Measurements from ENCODE around the gene IRGM.
A peak's percentile ranks its signal among the peaks of the same experiment; 100 is the strongest.
"Not testable (repeated sequence)": the region's sequence is repeated elsewhere in the genome, so short reads cannot be mapped to it uniquely, and the experiment has no call there.

IRGM gene, protein sequence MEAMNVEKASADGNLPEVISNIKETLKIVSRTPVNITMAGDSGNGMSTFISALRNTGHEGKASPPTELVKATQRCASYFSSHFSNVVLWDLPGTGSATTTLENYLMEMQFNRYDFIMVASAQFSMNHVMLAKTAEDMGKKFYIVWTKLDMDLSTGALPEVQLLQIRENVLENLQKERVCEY

DNA sequence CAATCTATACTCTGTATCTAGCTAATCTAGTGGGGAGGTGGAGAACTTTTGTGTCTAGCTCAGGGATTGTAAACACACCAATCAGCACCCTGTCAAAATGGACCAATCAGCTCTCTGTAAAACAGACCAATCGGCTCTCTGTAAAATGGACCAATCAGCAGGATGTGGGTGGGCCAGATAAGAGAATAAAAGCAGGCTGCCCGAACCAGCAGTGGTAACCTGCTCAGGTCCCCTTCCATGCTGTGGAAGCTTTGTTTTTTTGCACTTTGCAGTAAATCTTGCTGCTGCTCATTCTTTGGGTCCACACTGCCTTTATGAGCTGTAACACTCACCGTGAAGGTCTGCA is at the start of gene IRGM:
Gene IRGM (plus strand): TSS at position 214 of the 346 bp plus-strand sequence. CDS start 1,603 bp downstream, outside the sequence.
- H3K27ac ChIP-seq (ENCODE audit: low read length); H3K4me1 ChIP-seq (ENCODE audit: control insufficient read depth in 1 of 2, insufficient read depth in 2 of 2, low read length in 2 of 2); H3K9me3 ChIP-seq (ENCODE audit: control insufficient read depth in 1 of 2, low read length in 2 of 2); H3K27me3 ChIP-seq (ENCODE audit: low read depth, low read length); H3K36me3 ChIP-seq (ENCODE audit: control insufficient read depth in 1 of 2, insufficient read depth in 2 of 2, low read length in 2 of 2); H3K4me3 ChIP-seq (ENCODE audit: low read depth in 1 of 2, low read length in 2 of 2): not testable (repeated sequence)

DNA sequence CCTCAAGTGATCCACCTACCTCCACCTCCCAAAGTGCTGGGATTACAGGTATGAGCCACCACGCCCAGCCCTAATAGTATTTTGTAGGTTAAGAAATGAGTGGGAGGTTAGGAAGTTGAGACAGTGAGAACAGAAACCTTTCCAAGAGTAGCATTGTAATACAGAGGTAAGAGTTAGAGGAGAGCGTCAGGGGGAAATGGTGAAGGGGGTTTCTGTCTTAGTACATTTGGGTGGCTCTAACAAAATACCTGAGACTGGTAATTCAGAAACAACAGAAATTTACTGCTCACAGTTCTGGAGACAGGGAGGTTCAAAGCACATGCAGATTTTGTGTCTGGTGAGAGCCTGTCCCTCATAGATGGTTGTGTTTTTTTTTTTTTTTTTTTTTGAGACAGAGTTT is 48.9 kb upstream of the IRGM start:
- no peak overlapping the region for H3K27ac ChIP-seq (ENCODE audit: low read length)
- peaks cover 20 to 21% of the 10 kb centered on the region in 2 donors for H3K36me3 ChIP-seq (ENCODE audit: control insufficient read depth in 1 of 2, insufficient read depth in 2 of 2, low read length in 2 of 2)
- H3K4me3 ChIP-seq (ENCODE audit: low read depth in 1 of 2, low read length in 2 of 2): no peak overlapping the region
- H3K9me3 ChIP-seq (ENCODE audit: control insufficient read depth in 1 of 2, low read length in 2 of 2): no peaks in the 10 kb centered on the region
- H3K27me3 ChIP-seq (ENCODE audit: low read depth, low read length): no peaks in the 10 kb centered on the region
- no peaks in the 10 kb centered on the region for H3K4me1 ChIP-seq (ENCODE audit: control insufficient read depth in 1 of 2, insufficient read depth in 2 of 2, low read length in 2 of 2)

DNA sequence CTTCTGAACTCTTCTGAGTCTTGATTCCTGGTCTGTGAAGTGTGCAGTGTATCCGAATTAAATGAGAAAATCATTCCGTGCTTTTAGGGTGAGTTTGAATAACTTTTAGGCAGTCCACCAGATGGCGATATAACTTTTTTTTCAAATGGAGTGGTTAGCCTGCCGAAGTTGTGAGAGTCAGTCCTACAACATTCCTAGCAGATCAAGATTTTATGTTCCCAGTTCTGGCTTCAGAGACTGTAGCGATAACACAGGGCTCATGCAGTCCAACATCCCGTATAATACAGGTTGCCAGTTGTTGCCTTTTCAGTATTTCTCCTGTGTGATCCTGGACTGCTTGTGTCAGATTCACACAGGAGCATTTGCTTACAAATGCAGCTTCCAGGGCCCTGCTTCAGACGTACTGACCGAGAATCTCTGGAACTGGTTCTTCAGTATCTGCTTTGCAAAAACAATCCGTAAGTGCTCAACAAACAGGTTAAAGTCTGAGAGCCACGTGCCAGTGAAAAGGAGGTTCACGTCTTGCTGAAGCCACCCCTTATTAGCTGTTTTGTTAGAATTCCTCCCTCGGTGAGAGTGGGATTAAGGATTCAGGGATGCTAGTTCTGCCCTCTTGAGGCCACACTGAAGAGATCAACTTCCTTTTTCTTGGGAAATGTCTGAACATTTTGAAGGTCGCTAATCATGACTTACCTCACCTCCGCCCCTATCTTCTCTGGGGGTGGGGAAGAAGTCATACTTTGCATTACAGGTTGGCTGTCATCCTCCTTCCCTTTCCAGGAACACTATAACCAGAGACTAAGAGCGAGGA is 45.0 kb upstream of the IRGM start:
- Histone ChIP-seq H3K27me3 (ENCODE audit: low read depth, low read length) (no peaks in the 10 kb centered on the region), H3K4me1 (ENCODE audit: control insufficient read depth in 1 of 2, insufficient read depth in 2 of 2, low read length in 2 of 2) (no peaks in the 10 kb centered on the region), H3K36me3 (ENCODE audit: control insufficient read depth in 1 of 2, insufficient read depth in 2 of 2, low read length in 2 of 2) (peaks cover 7 to 13% of the 10 kb centered on the region in 2 donors), H3K27ac (ENCODE audit: low read length) (peak overlapping the region; percentile 20), H3K9me3 (ENCODE audit: control insufficient read depth in 1 of 2, low read length in 2 of 2) (no peaks in the 10 kb centered on the region), H3K4me3 (ENCODE audit: low read depth in 1 of 2, low read length in 2 of 2) (peak overlapping the region; percentile 56 to 61)

DNA sequence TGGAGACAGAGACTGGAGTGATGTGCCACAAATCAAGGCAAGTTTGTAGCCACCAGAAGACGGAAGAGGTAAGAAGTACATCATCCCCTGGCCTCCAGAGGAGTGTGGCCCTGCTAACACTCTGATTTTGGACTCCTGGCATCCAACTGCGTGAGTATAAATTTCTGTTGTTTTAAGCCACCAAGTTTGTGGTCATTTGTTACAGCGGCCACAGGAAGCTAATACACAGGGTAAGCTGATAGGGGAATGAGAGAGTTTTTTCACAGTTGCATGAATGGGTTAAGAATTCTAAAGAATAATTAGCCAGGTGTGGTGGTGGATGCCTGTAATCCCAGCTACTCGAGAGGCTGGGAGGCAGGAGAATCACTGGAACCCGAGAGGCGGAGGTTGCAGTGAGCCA is 41.9 kb upstream of the IRGM start:
- no peak overlapping the region for H3K27ac ChIP-seq (ENCODE audit: low read length)
- no peaks in the 10 kb centered on the region for H3K4me1 ChIP-seq (ENCODE audit: control insufficient read depth in 1 of 2, insufficient read depth in 2 of 2, low read length in 2 of 2)
- no peaks in the 10 kb centered on the region for H3K36me3 ChIP-seq (ENCODE audit: control insufficient read depth in 1 of 2, insufficient read depth in 2 of 2, low read length in 2 of 2)
- no peaks in the 10 kb centered on the region for H3K9me3 ChIP-seq (ENCODE audit: control insufficient read depth in 1 of 2, low read length in 2 of 2)
- no peak overlapping the region for H3K4me3 ChIP-seq (ENCODE audit: low read depth in 1 of 2, low read length in 2 of 2)
- H3K27me3 ChIP-seq (ENCODE audit: low read depth, low read length): no peaks in the 10 kb centered on the region

DNA sequence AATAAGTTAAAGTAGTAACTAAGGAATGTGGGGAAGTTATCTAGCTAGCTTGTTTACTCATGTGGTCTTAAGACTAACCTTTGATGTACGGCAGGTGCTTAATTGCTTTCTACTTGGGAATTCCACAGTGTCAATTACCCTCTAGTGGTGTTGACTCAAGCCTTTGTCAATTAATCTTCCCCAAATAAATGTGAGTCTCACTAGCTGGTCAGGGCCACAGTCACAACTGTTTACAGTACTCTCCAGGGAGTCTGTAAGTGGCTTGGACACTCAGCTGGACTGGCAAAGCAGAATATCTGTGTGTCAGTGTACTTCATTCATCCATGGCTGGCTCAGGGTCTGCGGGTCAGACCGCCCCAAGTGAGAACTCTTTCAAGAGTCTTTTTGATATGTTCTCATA is 37.0 kb upstream of the IRGM start:
- no peaks in the 10 kb centered on the region for H3K4me1 ChIP-seq (ENCODE audit: control insufficient read depth in 1 of 2, insufficient read depth in 2 of 2, low read length in 2 of 2)
- H3K27ac ChIP-seq (ENCODE audit: low read length): no peak overlapping the region
- no peaks in the 10 kb centered on the region for H3K27me3 ChIP-seq (ENCODE audit: low read depth, low read length)
- no peak overlapping the region for H3K4me3 ChIP-seq (ENCODE audit: low read depth in 1 of 2, low read length in 2 of 2)
- no peaks in the 10 kb centered on the region for H3K9me3 ChIP-seq (ENCODE audit: control insufficient read depth in 1 of 2, low read length in 2 of 2)
- no peaks in the 10 kb centered on the region for H3K36me3 ChIP-seq (ENCODE audit: control insufficient read depth in 1 of 2, insufficient read depth in 2 of 2, low read length in 2 of 2)

DNA sequence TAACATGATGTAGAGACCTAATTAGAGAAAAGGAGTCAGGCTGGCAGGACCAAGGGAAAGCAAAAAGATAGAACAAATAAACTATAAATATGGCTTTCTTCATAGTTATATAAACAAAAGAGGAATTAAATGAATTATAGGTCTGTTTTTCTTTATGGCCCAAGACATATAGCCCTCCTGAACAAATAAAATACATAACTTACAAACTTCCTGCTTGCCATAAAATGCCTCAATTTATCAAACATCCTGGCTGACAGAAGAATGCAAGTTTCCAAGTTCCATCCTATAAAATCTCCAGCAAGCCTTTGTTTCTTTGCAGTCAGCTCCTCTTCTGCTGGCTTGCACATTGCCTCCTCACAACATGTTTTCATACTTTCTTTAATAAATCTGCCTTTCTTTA is 31.3 kb upstream of the IRGM start:
- Histone ChIP-seq H3K9me3 (ENCODE audit: control insufficient read depth in 1 of 2, low read length in 2 of 2) (no peaks in the 10 kb centered on the region), H3K36me3 (ENCODE audit: control insufficient read depth in 1 of 2, insufficient read depth in 2 of 2, low read length in 2 of 2) (no peaks in the 10 kb centered on the region), H3K27me3 (ENCODE audit: low read depth, low read length) (no peaks in the 10 kb centered on the region), H3K4me1 (ENCODE audit: control insufficient read depth in 1 of 2, insufficient read depth in 2 of 2, low read length in 2 of 2) (no peaks in the 10 kb centered on the region), H3K4me3 (ENCODE audit: low read depth in 1 of 2, low read length in 2 of 2) (no peak overlapping the region), H3K27ac (ENCODE audit: low read length) (no peak overlapping the region)

DNA sequence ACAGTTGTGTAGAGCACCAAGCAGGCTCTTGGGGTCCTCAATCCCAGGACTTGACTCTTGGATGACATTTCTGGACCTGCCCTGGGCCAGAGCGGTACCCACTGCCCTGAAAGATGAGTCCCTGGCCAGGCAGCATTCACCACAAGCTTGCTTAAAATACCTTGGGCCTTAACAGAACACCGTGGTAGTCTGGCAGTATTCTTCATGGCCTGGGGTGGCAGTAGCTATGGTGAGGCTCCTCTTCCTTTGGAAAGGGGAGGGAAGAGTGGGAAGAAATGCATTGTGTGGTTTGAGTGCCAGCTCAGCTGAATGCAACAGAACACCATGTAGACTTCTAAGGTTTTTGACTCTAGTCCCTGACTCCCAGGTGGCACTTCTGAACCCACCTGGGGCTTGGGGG is 29.4 kb upstream of the IRGM start:
- no peaks in the 10 kb centered on the region for H3K9me3 ChIP-seq (ENCODE audit: control insufficient read depth in 1 of 2, low read length in 2 of 2)
- no peaks in the 10 kb centered on the region for H3K36me3 ChIP-seq (ENCODE audit: control insufficient read depth in 1 of 2, insufficient read depth in 2 of 2, low read length in 2 of 2)
- H3K27me3 ChIP-seq (ENCODE audit: low read depth, low read length): no peaks in the 10 kb centered on the region
- no peaks in the 10 kb centered on the region for H3K4me1 ChIP-seq (ENCODE audit: control insufficient read depth in 1 of 2, insufficient read depth in 2 of 2, low read length in 2 of 2)
- no peak overlapping the region for H3K27ac ChIP-seq (ENCODE audit: low read length)
- no peak overlapping the region for H3K4me3 ChIP-seq (ENCODE audit: low read depth in 1 of 2, low read length in 2 of 2)

DNA sequence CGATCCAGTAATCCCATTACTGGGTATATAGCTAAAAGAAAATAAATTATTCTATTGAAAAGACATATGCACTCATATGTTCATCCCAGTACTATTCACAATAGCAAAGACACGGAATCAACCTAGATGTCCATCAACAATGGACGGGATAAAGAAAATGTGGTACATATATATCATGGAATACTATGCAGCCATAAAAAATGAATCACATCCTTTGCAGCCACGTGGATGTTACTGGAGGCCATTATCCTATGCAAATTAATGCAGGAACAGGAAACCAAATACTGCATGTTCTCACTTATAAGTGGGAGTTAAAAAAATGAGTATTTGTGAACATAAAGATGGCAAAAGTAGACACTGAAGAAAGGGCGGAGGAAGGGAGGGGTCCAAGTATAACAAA is 16.6 kb upstream of the IRGM start:
- Histone ChIP-seq H3K4me1 (ENCODE audit: control insufficient read depth in 1 of 2, insufficient read depth in 2 of 2, low read length in 2 of 2) (no peaks in the 10 kb centered on the region), H3K36me3 (ENCODE audit: control insufficient read depth in 1 of 2, insufficient read depth in 2 of 2, low read length in 2 of 2) (no peaks in the 10 kb centered on the region), H3K27me3 (ENCODE audit: low read depth, low read length) (no peaks in the 10 kb centered on the region), H3K9me3 (ENCODE audit: control insufficient read depth in 1 of 2, low read length in 2 of 2) (peaks cover 7 to 9% of the 10 kb centered on the region in 2 donors), H3K4me3 (ENCODE audit: low read depth in 1 of 2, low read length in 2 of 2) (no peak overlapping the region), H3K27ac (ENCODE audit: low read length) (no peak overlapping the region)

DNA sequence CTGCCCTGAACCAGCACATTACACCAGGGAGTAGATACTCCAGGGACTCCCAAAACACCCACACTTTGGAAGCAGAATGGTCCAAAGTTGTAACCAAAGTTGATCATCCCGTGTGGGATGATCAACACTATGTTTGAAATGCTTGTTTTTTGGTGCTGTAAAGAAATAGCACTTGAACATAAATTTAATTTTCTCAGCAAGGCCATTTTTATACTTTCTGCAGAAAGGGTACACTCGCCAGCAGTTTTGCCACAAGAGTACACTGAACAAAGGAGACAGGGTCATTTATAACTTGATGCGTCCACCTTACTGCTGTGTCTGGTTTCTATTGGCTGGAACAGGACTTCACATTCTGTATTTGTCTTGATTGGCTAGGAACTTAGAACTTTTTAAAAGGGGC is 14.5 kb upstream of the IRGM start:
- not testable (repeated sequence) for H3K36me3 ChIP-seq (ENCODE audit: control insufficient read depth in 1 of 2, insufficient read depth in 2 of 2, low read length in 2 of 2); H3K4me3 ChIP-seq (ENCODE audit: low read depth in 1 of 2, low read length in 2 of 2); H3K27ac ChIP-seq (ENCODE audit: low read length); H3K4me1 ChIP-seq (ENCODE audit: control insufficient read depth in 1 of 2, insufficient read depth in 2 of 2, low read length in 2 of 2); H3K27me3 ChIP-seq (ENCODE audit: low read depth, low read length); H3K9me3 ChIP-seq (ENCODE audit: control insufficient read depth in 1 of 2, low read length in 2 of 2)

DNA sequence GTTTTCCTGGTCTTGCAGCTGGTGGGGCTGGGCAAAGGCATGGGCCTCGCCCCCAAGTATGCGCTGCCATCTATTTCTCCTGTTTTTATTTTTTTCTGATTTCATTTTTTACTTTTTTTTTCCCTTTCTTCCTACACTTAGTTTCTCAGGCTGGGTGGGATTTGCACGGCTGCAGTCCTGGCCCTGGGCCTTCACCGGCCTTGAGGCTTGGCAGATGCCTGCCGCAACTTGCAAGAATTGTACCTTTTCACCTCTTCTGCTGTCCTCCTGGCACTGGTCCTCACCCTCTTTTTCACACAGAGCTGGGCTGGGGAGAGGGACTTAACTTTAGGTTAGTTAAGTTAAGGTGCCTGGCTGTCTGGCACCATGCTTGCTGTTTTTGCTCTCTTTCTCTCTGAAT is 10.3 kb upstream of the IRGM start:
- Histone ChIP-seq H3K27ac (ENCODE audit: low read length) (no peak overlapping the region), H3K36me3 (ENCODE audit: control insufficient read depth in 1 of 2, insufficient read depth in 2 of 2, low read length in 2 of 2) (no peaks in the 10 kb centered on the region), H3K9me3 (ENCODE audit: control insufficient read depth in 1 of 2, low read length in 2 of 2) (peaks cover 4 to 7% of the 10 kb centered on the region in 2 donors), H3K4me1 (ENCODE audit: control insufficient read depth in 1 of 2, insufficient read depth in 2 of 2, low read length in 2 of 2) (no peaks in the 10 kb centered on the region), H3K27me3 (ENCODE audit: low read depth, low read length) (no peaks in the 10 kb centered on the region), H3K4me3 (ENCODE audit: low read depth in 1 of 2, low read length in 2 of 2) (no peak overlapping the region)

DNA sequence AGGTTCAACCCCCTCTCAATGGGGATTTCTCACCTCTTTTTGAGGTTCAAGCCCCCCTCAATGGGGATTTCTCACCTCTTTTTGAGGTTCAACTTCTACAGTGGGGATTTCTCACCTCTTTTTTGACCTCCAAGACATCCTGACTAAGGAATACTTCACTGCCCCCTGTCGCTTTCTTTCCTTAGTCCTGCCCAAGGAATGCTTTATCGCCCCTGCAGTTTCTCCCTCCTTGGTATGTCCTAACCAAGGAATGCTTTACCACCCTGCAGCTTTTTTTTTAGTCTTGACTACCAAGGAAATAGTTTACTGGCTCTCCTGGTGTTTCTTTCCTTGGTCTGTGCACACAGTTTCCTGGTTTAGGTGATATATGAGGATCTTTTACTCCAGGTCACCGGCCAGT is 9.6 kb upstream of the IRGM start:
- no peaks in the 10 kb centered on the region for H3K27me3 ChIP-seq (ENCODE audit: low read depth, low read length)
- H3K4me3 ChIP-seq (ENCODE audit: low read depth in 1 of 2, low read length in 2 of 2): no peak overlapping the region
- no peaks in the 10 kb centered on the region for H3K36me3 ChIP-seq (ENCODE audit: control insufficient read depth in 1 of 2, insufficient read depth in 2 of 2, low read length in 2 of 2)
- peaks cover 2 to 4% of the 10 kb centered on the region in 2 donors for H3K9me3 ChIP-seq (ENCODE audit: control insufficient read depth in 1 of 2, low read length in 2 of 2)
- no peaks in the 10 kb centered on the region for H3K4me1 ChIP-seq (ENCODE audit: control insufficient read depth in 1 of 2, insufficient read depth in 2 of 2, low read length in 2 of 2)
- no peak overlapping the region for H3K27ac ChIP-seq (ENCODE audit: low read length)

Measured in muscle layer of duodenum (tissue), 2 donors.